ENCODE measurements around the gene CEP55.

GRCh38 chr10:93548376-93549071 is 52.1 kb downstream of the CEP55 start:
- no peak for TF ChIP-seq CTCF (IDR thresholded peaks at IDR 0.05)
- no peak for TF ChIP-seq E2F1 (CRISPR knock-in tag; IDR thresholded peaks at IDR 0.05)
- no peak for TF ChIP-seq ZBTB21 (CRISPR knock-in tag; IDR thresholded peaks at IDR 0.05; ENCODE audit: borderline replicate concordance)
- TF ChIP-seq AR (CRISPR knock-in tag; IDR thresholded peaks at IDR 0.05) = no peak
- TF ChIP-seq ZNF121 (CRISPR knock-in tag; IDR thresholded peaks at IDR 0.05) = no peak
- no peak for TF ChIP-seq TCF7 (CRISPR knock-in tag; IDR thresholded peaks at IDR 0.05; ENCODE audit: low read depth)
- no peak for TF ChIP-seq ZNF416 (CRISPR knock-in tag; IDR thresholded peaks at IDR 0.05)
- TF ChIP-seq MAX (CRISPR knock-in tag; IDR thresholded peaks at IDR 0.05) = no peak
- no peak for TF ChIP-seq SP1 (CRISPR knock-in tag; conservative IDR thresholded peaks at IDR 0.05)
- no peak for TF ChIP-seq ESRRA (CRISPR knock-in tag; IDR thresholded peaks at IDR 0.05; ENCODE audit: borderline replicate concordance)
- TF ChIP-seq ZNF317 (CRISPR knock-in tag; IDR thresholded peaks at IDR 0.05; ENCODE audit: borderline replicate concordance, low read depth) = no peak
